MM.1S (cell line): ENCODE measurements around the gene SMAD7.

Experiments used
- EZH2 ChIP-seq: fragments of 300-600 bp; sonication (generic); optimal IDR thresholded peaks from 2 replicates; pipeline ENCODE3; 2017; ENCODE audit warnings: low read depth, mild to moderate bottlenecking, antibody characterized with exemption, low read length, mixed read lengths
- EZH2phosphoT487 ChIP-seq: fragments of 300-600 bp; sonication (generic); IDR thresholded peaks from 2 replicates; pipeline ENCODE4 v1.6.1; 2018; ENCODE audit warnings: antibody characterized with exemption, low read length
- TF ChIP-seq, protein P1 (sequence below): fragments of 300-600 bp; sonication (generic); IDR thresholded peaks from 2 replicates; pipeline ENCODE4 v1.5.1; 2016; ENCODE audit warnings: antibody characterized with exemption, low read length, mixed read lengths

GRCh38 chr18:48947092-48947491 lies 3.7 kb downstream of the SMAD7 start:
- TF ChIP-seq, protein P1, sequence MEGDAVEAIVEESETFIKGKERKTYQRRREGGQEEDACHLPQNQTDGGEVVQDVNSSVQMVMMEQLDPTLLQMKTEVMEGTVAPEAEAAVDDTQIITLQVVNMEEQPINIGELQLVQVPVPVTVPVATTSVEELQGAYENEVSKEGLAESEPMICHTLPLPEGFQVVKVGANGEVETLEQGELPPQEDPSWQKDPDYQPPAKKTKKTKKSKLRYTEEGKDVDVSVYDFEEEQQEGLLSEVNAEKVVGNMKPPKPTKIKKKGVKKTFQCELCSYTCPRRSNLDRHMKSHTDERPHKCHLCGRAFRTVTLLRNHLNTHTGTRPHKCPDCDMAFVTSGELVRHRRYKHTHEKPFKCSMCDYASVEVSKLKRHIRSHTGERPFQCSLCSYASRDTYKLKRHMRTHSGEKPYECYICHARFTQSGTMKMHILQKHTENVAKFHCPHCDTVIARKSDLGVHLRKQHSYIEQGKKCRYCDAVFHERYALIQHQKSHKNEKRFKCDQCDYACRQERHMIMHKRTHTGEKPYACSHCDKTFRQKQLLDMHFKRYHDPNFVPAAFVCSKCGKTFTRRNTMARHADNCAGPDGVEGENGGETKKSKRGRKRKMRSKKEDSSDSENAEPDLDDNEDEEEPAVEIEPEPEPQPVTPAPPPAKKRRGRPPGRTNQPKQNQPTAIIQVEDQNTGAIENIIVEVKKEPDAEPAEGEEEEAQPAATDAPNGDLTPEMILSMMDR, result no peak
- TF ChIP-seq EZH2phosphoT487 (no peak), EZH2 (no peak)
